NCI-H2107 treated with DMSO at 0.1 percent for 48 hours (cell line): ENCODE results near the gene CYP4F12.
A peak's percentile ranks its signal among the peaks of the same experiment; 100 is the strongest.

Source experiments
- DNase-seq: peaks from one replicate; lab custom pipeline; 2025; ENCODE audit not compliant: unreplicated experiment; lab: John Stamatoyannopoulos, UW

CYP4F12 gene, protein sequence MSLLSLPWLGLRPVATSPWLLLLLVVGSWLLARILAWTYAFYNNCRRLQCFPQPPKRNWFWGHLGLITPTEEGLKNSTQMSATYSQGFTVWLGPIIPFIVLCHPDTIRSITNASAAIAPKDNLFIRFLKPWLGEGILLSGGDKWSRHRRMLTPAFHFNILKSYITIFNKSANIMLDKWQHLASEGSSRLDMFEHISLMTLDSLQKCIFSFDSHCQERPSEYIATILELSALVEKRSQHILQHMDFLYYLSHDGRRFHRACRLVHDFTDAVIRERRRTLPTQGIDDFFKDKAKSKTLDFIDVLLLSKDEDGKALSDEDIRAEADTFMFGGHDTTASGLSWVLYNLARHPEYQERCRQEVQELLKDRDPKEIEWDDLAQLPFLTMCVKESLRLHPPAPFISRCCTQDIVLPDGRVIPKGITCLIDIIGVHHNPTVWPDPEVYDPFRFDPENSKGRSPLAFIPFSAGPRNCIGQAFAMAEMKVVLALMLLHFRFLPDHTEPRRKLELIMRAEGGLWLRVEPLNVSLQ

DNA sequence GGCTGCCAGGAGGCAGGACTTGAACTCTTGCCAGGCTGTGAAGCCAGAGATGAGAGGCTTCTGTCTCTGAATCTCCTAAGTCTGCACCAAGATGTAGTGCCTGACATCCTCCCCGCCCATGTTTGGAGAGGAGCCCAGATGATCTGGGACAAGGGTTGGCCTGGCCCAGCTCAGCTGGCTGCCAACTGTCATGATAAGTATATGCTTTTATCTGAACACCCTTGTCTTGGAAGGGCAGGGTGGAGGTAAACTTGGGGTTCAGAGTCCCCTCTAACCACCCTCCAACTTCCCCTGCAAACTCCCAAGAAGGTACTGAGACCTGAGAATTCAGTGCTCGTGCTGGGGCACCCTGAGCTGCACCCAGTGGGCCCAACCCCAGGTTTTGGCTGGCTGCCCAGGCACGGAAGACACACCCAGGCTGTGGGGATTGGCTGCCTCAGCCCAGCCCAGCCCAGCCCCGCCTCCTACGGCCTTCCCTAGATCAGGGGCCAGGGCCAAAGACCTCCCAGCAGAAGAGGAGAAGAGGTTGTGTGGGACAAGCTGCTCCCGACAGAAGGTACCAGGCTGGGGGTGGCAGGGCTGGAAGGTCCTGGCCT, at the start of gene CYP4F12:
Gene CYP4F12 (plus strand): TSS at position 508 of the 596 bp plus-strand sequence. CDS start 443 bp downstream, outside the sequence.
- no peak for DNase-seq

DNA sequence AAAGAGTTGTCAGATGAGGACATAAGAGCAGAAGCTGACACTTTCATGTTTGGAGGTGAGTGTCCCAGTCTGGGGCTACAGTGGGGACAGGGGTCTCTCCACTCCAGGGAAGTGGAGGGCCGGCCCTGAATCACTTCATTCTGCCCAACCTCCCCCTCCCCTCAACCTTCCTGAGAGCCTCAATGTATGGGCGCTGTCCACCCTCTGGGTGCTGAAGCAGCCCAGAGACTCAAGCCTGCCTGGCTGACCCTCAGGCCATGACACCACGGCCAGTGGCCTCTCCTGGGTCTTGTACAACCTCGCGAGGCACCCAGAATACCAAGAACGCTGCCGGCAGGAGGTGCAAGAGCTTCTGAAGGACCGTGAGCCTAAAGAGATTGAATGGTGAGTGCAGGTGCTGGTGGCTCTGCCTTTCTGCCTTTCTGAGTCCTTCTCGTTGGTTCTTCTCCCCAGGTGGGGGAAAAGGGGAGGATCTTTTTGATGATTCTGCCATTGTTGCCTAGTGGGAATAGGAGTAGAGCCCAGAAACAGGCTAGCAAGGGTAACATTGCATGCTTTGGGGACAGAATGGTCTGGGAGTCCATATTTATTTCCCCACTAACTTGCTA, 49.1 kb upstream of the CYP4F12 start:
- DNase-seq = no peak

DNA sequence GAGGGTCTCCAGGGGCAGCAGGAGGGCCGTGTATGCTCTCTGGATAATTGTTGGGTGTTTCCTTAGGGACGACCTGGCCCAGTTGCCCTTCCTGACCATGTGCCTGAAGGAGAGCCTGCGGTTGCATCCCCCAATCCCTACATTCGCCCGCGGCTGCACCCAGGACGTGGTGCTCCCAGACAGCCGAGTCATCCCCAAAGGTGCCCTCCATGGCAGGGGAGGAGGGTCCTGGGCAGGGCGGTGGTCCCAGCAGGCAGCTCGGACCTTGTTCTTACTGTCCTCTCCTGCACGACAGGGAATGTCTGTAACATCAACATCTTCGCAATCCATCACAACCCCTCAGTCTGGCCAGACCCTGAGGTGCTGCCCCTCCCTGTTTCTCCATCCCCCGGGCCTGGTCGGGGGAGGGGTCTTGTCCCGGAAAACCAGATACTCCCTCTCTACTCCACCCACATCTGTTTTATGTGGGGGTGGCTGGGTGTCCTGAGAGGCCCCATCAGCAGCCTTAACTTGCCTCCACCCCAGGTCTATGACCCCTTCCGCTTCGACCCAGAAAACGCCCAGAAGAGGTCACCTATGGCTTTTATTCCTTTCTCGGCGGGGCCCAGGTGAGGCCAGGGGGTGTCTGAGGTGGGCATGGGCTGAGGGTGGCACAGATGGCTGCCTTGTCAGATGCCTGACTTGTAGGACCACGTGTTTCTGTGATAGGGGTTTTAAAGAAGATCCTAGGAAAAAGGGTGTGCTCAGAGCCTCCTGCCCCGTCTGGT, 44.5 kb upstream of the CYP4F12 start:
- DNase-seq = no peak

DNA sequence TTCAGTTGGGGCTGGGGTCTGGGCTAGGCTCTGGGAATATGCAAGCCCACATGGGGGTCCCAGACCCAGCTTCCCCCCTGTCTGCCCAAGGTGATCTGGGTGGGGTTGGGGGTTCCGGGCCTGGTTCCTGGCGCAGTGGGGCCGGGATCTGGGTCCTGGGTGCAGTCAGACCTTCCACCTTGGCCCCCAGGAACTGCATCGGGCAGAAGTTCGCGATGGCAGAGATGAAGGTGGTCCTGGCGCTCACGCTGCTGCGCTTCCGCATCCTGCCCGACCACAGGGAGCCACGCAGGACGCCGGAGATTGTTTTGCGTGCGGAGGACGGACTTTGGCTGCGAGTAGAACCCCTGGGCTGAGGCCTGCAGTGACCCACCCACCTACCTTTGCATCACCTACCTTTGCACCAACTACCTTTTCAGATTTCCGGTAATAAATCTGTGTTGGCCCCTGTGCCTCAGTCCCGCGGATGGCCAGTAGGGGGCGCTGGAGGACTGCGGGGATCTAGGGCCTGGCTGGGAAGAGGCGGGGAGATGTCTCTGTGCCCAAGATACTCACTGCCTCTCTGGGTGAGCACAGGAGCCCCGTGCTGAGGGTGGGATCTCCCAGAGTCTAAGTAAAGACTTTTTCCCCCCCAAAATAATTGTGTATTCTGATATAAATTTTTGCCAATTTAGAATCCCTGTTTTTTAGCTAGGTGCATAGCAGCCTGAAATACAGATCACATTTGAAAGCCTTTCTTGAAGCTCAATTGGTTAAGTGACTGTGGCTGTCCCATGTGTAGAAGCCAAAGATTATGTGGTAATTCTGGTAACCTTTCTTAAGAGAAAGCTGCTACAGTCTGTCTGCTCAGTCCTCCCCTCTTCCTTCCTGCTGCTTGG, 43.6 kb upstream of the CYP4F12 start:
- peak; percentile 14 for DNase-seq

DNA sequence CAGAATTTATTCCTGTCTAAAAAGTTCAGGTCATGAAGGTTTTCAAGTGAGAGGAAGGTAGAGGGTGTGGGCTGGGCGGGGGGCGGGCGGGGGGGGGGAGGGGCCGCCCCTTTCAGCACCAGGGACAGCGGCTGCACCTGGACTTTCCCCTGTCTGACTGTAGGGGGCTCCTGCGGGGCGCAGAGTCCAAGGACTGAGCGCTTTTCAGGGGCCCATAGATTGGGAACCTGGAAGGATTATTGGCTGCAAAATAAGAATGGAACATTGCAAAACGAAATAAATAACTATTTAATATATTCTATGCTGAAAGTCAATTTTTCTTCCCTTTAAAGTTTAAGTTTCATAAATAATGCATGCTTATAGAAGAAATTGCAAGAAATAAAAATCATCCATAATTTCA, 41.1 kb upstream of the CYP4F12 start:
- no peak for DNase-seq

DNA sequence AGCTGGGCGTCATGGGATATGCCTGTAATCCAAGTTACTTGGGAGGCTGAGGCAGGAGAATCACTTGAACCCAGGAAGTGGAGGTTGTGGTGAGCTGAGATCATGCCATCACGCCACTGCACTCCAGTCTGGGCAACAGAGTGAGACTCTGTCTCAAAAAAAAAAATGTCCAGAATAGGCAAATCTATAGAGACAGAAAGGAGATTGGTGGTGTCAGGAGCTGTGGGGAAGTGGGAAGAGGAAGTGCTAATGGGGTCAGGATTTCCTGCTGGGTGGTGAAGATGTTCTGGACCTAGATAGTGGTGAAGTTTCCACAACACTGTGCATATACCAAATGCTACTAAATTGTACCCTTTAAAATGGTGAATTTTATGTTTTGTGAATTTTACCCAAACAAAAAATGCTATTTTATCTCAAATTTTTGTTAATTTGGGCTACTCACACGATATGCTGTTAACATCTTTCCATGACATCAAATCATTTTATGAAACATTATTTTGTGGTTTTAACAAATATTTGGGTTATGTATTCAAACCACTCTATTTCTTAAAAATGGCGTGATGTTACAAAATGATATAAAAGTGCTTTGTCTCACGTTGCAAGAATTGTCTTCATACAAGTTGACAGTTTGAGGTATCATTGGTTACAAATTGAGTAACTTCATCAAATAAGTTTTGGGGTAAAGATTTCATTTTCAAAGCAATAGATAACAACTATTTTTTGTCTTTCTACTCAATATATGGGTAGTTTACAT, 39.6 kb upstream of the CYP4F12 start:
- no peak for DNase-seq

DNA sequence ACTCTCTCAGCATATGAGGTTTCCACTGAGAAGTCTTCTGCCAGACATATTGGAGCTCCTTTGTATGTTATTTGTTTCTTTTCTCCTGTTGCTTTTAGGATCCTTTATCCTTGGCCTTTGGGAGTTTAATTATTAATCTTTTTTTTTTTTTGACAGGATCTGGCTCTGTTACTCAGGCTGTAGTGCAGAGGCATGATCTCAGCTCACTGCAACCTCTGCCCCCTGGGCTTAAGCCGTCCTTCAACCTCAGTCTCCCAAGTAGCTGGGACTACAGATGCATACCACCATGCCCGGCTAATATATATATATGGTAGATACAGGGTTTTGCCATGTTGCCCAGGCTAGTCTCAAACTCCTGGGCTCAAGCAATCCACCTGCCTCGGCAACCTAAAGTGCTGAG, 38.8 kb upstream of the CYP4F12 start:
- DNase-seq = no peak

DNA sequence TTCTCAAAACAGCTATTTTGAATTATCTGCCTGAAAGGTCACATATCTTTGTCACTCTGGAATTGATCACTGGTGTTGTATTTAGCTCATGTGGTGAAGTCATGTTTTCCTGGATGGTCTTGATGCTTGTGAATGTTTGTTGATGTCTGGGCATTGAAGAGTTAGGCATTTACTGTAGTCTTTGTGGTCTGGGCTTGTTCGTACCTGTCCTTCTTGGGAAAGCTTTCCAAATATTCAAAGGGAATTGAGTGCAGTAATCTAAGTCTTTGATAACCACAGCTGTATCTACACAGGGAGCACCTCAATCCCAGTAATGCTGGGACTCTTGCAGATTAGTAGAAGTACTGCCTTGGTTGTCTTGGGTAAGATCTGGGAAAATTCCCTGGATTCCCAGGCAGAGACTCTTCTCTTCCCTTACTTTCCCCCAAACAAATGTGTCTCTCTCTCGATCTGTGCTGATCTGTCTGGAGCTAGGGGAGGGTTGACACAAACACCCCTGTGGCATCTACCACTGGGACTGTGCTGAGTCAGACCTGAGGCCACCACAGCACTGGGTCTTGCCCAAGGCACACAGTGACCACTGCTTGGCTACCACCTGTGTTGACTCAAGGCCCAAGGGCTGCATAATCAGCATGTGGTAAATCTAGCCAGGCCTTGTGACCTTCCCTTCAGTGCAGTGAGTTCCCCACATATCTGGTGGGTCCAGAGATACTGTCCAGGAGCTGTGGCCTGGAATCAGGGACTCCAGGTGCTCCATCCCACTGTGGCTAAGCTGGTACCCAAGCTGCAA, 37.7 kb upstream of the CYP4F12 start:
- DNase-seq = no peak

DNA sequence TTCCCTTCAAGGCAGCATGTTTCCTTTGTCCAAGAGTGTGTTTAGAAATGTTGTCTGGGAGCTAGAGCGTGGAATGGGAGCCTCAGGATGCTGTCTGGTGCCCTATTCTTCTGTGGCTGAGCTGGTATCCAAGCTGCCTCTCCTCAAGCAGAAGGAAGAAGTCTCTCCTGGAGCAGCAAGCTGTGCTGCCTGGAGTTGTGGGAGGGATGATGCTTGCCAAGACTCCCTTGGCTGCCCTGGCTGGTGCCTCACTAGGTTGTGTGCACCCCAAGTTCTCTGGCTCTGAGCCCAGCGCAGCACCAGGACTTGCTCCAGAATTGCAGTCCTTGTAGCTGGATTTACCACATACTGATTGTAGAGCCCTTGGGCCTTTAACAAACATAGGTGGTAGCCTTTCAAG, 36.9 kb upstream of the CYP4F12 start:
- no peak for DNase-seq

DNA sequence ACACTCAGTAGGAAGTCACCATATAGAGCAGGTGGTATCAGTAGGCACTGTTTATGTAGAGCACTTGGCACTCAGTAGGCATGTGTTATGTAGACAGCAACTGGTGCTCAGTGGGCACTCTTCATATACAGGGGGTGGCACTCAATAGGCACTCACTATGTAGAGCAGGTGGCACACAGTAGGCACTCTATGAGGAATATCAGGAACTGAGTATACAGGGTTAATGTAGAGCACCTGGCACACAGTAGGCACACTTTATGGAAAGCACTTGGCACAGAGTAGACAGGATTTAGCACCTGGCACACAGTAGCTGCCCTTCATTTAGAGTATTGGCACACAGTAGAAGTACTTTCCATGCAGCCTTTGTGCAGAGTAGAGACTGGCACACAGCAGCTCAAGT, 33.3 kb upstream of the CYP4F12 start:
- no peak for DNase-seq

DNA sequence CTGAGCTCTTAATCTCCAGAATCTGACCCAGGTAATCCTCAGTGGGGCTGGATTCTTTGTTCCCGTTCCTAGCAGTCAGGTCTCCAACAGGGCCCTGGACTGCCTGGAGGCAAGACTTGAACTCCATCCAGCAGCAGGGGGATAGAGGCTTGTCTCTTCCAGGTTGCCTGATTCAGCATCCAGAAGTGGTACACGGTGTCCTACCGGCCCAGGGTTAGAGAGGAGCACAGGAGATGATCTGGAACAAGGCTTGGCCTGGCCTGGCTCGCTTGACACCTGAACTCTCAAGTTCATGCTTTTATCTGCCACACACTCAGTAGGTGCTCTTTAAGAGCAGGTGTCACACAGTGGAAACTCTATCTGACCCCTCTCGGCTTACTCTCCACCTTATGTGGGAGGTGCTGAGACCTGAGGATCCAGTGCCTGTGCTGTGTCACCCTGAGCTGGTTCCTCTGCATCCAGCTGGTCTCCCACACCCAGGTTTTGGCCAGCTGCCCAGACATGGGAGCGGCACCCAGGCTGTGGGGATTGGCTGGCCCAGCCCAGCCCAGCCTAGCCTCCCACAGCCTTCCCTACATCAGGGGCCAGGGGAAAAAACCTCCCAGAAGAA, 32.5 kb upstream of the CYP4F12 start, which contains the start of gene CYP4F3:
Gene CYP4F3 (plus strand): TSS at position 604 of the 610 bp plus-strand sequence. CDS start 519 bp downstream, outside the sequence.
- peak; percentile 25 for DNase-seq

DNA sequence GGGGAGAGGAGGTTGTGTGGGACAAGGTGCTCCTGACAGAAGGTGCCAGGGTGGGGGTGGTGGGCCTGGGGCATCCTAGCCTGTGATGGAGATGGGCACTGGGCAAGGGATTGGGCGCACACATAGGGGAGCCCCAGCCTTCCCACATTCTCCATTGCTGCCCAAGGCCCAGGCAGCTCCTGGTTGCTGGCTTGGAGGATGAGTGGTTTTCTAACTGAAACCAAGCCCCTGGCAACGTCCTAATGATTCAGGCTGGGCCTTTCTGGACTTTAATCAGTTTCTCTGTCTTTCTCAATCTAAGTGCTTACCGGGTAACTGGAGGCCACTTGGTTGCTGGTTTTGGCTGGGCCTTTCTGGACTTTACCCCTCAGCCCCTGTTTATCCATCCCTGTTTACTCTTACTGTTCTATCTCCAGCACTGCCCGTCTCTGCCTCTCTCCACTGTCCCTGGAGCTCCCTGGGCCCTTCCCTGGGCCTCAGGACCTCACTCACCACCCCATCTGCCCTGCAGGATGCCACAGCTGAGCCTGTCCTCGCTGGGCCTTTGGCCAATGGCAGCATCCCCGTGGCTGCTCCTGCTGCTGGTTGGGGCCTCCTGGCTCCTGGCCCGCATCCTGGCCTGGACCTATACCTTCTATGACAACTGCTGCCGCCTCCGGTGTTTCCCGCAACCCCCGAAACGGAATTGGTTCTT, 31.8 kb upstream of the CYP4F12 start:
- no peak for DNase-seq

DNA sequence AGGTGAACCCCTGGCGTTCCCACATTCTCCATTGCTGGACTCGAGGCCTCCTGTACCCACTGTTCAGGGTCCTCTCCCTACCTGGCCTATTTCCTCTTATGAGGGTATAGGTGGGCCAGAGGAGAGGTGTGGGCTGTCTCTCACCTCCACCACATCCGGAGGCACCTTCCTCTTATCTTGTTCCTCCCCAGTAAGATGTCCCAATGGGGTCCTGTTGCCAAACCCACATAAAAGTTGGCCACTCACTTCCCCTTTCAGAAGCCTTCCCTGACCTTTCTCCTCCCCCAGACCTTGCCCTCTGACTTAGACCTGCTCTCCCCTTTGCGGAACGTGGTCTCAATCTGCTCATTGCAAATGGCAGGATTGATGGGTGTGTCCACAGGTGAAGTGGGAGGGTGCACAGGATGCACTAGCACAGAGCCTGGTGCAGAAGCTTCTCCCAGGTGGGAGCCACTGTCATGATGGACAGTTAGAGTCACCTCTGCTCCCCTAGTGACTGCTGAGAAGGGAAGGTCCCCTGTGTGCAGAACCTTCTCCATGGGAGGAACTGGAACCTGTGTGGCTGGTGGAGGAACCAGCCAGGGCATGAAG, 30.9 kb upstream of the CYP4F12 start:
- DNase-seq = no peak

DNA sequence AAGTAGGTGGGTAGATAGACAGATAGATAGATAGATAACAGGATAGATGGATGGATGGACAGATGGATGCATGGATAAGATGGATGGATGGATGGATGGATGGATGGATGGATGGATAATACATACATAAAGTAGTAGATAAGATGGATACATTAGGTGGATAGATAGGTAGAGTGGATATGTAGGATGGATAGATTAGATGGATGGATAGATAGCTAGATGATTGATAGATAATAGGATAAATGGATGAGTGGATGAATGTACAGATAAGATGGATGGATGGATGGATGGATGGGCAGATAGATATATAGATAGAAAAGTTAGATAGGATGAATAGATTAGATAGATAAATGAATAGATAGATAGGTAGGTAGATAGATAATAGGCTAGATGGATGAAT, 30.1 kb upstream of the CYP4F12 start:
- DNase-seq = no peak

DNA sequence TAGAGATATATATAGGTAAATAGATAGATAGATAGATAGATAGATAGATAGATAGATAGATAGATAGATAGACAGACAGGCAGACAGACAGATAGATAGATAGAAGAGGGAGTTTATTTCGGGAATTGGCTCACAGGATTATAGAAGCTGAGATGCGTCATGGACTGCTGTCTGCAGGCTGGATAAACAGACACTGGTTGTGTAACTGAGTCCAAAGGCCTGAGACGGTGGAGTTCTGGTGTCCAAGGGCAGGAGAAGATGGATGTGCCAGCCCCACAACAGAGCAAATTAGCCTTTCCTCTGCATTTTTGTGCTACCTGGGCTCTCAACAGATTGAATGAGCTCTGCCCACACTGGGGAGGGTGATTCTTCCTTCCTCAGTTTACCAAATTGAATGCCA, 29.5 kb upstream of the CYP4F12 start:
- DNase-seq = no peak

DNA sequence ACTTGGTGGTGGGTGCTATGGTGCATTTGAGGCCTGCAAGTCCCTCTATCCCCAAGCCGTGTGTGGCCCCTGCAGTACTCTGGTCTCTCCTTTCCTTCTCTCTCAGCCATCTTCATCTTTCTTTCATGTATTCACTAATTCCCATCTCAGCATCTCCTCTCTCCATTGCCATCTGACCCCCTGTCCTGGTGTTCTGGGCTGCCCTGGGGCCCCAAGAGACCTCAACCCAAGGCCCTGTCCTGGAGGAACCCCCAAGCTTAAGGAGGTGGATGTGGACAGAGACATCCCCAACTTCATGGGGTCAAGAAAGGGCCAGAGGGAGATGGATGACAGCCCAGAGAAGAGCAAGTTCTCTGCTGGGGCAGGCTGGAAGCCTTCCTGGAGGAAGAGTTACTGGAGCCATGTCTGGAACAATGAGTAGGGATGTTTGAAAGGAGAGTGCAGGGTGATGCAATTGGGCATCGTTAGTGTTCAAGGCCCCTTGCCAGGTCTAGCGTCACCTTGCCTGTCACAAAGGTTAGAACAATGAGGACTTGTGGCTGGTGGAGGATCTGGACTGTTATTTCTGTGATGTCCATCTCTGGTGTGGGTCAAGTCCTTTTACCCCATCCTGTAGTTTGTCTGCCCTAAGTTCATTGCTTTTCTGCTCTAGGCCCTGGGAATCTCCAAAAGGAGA, 28.7 kb upstream of the CYP4F12 start:
- no peak for DNase-seq

DNA sequence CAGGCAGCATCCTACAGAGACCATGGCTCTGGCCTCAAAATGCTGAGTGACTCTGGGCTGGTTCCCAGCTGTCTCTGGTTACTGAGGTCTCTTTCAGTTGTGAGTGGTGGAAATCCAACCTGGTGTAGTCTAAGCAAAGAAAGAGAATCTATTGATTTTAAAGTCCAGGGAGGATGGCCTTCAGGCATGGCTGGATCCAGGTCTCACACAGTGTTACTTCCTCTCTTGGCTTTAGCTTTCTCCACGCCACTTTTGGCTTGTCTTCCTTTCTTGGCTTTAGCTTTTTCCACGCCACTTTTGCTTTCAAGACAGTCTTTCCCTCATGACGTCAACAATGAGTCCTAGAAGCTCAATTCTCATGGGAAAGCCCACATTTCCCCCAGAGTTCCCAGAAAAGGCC, 28.1 kb upstream of the CYP4F12 start:
- no peak for DNase-seq
